NCI-H510A treated with DMSO at 0.1 percent for 48 hours (cell line): ENCODE measurements around the gene IQSEC3.
"Not testable (repeated sequence)": the region's sequence is repeated elsewhere in the genome, so short reads cannot be mapped to it uniquely, and the experiment has no call there.

Source experiments
- DNase-seq: peaks from one replicate; lab custom pipeline; 2025; lab: John Stamatoyannopoulos, UW

Gene IQSEC3

DNA sequence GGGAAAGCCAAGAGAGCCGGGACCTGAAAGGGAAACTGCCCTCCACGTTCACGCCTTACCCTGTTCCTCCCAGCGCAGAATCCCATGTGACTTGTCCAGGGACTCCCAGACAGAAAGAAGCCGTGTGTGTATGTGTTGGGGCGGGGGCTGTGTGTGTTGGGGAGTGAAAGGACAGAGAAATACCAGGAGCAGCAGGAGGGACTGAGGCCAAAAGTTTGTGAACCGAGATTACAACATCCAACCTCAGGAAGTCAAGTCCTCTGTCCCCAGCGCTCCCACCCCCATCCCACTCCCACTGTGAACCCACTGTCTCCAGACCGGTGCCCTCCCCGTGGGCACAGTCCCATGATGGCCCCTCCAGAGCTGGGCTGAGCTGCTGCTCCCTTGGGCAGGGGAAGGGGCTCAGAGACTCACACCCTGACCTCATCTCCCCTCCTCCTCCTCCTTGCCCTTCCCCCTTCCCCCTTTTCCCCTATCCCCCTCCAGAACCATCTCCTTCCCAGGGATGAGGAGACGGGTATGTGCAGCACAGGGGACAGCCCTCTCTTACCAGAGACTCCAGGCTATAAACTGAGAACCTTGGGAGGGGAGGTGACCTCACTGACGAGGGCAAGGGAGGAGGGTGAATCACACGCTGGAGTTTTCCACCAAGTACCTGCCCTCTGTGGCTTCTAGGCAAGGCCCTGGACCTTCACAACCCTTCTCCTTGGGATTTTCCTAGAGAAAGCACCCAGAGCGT is 147.6 kb downstream of the IQSEC3 start, which contains the start of gene SLC6A12:
SLC6A12 (minus strand) TSS at position 155 of the 739 bp plus-strand sequence. CDS start 4,171 bp downstream, outside the sequence.
- DNase-seq: no peak

DNA sequence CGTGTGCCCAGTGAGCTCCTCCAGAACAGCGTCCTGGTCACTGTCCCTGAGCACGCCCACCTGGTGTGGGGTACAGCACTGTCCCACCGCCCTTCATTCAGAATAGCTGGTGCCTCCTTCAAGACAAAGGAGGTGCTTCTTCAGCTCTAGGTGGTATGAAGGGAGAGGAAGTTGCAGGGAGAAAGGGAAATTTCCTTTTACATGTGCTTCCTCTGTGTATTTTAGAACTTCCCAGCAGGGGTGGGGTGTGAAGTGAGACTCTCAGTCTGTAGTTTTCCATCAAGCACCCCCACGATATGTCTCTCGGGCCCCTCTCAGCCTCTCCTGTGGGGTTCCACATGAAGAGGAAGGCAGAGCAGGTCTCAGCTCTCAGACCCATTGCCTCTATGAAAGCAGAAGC is 148.5 kb downstream of the IQSEC3 start:
- no peak for DNase-seq

- not testable (repeated sequence) for DNase-seq
These were observed 150.5 kb downstream of the IQSEC3 start for GRCh38 chr12:217029-217428.

GRCh38 chr12:218221-218620 is 151.7 kb downstream of the IQSEC3 start:
- no peak for DNase-seq

DNA sequence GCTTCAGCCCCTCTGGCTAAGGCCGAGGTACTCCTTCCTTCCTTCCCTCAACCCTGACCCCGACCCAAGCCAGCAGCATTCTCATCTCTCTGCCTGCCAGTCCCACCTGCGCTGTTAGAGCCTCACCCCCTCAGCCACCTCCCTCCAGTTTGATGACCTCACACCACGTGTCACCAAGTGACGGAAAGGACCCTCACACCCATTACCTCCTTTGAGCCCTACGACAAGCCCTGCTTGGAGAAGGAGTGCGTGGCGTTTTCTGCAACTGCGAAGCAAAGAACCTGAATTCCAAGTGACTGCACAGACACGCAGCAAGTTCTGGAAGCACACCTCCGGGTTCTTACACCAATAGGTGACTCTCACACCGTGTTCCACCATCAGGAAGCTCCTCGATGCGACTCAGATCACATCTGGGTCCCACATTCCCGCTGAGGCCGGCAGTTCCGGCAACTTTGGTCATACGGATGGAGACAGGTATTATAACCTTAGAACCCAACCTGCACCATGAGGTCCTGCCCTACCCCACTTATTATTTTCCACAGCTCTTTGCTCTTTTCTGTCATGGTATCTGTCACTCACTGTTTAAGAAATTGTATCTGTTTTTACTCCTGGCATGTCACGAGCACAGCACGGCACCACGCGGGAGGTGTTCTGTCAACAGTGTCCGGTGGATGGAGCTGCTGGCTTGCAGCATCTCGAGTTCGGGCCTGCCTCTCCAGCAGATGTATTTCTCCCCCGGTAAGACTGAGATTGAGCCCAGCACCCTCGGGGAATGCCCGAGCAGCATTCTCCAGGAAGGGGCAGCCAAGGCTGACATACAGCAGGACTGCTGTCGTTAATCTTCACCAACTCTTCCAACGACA is 152.4 kb downstream of the IQSEC3 start:
- no peak for DNase-seq

GRCh38 chr12:219891-220352 is 153.4 kb downstream of the IQSEC3 start:
- no peak for DNase-seq

DNA sequence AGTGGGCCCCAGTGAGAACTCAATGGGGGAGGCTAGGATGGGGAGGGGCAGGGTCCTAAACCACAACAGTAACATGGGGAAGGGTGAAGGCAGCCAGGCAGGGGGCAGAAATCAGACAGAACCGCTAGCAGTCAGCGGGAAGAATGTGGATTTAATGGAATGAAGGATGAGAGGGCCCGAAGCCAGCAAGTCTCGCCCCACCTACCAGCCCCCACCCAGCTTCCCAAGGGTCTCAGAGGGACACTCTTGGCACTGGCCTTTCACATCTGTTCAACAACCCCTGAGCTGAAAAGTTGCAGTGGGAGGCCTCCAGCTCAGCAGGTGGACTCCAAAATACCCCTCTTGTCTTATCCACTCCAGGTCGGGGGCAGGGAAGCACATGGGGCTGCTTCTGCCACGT is 153.9 kb downstream of the IQSEC3 start:
- no peak for DNase-seq

DNA sequence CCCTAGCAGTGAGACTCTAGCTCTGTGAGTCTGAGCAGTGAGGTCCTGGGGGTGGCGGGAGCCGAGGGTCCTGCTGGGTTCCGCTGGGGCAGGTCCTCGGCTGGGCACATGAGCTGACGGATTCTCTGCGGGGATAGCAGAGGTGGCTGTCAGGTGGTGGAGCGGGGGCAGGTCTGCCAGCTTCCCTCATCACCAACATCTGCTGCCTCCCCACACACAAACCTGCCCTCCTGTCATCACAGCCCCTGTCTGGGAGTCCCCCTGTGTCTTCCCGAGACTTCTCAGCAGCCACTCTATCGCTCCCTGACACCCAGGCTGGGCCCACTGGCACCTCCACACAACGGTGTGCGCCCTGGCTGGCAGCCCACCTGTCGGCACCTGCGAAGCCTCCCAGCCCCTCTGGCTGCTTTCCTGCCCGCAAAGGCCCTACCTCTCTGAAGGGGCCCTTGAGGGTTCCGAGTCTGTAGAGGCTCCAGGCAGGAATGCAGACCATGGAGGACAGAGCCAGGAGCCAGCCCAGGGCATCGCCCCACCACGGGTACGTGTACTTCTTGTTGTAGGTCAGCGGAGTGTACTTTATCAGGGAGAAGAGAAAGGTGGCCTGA is 154.5 kb downstream of the IQSEC3 start:
- DNase-seq: no peak

GRCh38 chr12:221736-222135 is 155.2 kb downstream of the IQSEC3 start:
- no peak for DNase-seq

DNA sequence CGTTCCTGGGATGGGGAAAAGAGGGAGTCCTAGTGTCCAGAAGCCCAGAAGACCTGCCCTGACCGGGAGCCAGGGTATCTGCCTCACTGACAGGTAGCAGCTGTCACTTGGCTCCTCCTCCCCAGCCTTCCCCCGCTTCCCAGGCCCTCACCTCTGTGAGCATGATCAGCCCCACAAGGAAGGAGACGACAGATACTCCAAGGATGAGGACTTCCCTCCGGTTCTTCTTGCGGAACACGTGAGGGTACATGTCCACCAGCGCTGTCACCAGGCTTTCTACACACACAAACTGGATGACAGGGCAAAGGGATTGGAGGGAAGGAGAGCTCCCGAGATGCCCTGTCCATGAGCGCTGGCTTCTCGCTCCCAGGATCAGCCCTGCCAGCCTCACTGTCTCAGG is 157.3 kb downstream of the IQSEC3 start:
- no peak for DNase-seq

- no peak for DNase-seq
These were observed 157.8 kb downstream of the IQSEC3 start for GRCh38 chr12:224330-224729.

- DNase-seq: no peak
These were observed 158.4 kb downstream of the IQSEC3 start for GRCh38 chr12:225012-225411.

GRCh38 chr12:226401-226800 is 159.8 kb downstream of the IQSEC3 start:
- no peak for DNase-seq

GRCh38 chr12:227286-227915 is 160.8 kb downstream of the IQSEC3 start:
- DNase-seq: no peak
